Stimulated activated naive CD4-positive, alpha-beta T cell (primary cell): Measurements from ENCODE around the gene SDR42E2.
"Not testable (repeated sequence)": the region's sequence is repeated elsewhere in the genome, so short reads cannot be mapped to it uniquely, and the experiment has no call there.

ENCODE experiments used
- DNase-seq, 6 experiments: peaks; one replicate each; lab custom pipeline; 2025; lab: John Stamatoyannopoulos, UW

Gene SDR42E2

DNA sequence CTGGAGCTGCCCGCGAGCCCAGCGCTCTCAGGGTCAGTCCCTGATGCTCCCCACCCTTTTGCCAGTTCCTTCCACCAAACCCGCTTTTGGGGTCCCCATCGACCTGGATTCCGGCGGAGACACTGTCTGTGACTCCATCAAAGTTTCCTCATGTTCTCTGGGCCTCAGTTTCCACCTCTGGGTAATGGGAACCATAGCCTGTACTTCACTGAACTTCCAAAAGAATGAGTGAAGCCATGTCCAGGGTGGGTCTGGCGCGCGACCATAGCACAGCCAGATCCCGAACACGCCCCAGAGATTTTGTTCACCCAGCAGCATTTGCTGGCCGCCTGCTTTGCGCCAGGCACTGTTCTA lies 327 bp downstream of the SDR42E2 start:
- DNase-seq = no peak

DNA sequence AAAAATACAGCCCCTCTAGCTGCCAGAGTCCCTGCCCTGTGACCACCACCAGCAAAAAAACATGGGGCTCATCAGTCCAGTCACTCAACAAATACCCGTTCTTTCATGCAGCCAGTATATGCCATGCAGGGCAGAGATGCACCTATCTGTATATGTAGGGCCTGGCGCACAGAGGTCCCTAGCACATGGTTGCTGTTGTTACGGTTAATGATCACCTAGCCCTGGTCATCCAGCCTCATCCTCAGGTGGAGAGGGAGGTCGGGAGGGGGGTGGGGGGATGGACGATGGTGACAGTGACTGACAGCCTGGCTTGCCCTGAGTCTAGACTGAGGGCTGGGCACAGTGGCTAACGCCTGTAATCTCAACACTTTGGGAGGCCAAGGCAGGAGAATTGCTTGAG lies 1.5 kb downstream of the SDR42E2 start:
- DNase-seq = no peak

DNA sequence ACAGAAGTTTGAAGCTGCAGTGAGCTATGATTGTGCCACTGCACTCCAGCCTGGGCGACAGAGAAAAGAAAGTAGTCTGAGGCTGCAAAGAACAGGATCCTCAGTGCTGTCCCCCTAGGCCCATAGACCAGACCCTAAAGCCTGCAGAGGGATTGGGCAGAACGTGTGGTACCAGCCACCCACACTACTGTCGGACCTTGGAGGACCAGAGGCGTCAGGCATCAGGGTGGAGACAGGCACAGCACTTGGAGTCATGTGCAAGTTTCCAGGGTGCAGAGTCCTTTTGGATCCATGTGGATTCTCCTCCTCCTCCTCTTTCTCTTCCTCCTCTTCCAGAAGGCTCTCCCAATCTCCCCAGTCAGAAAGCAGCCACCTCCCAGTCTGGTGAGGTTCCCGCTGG lies 2.2 kb downstream of the SDR42E2 start:
- no peak for DNase-seq

DNA sequence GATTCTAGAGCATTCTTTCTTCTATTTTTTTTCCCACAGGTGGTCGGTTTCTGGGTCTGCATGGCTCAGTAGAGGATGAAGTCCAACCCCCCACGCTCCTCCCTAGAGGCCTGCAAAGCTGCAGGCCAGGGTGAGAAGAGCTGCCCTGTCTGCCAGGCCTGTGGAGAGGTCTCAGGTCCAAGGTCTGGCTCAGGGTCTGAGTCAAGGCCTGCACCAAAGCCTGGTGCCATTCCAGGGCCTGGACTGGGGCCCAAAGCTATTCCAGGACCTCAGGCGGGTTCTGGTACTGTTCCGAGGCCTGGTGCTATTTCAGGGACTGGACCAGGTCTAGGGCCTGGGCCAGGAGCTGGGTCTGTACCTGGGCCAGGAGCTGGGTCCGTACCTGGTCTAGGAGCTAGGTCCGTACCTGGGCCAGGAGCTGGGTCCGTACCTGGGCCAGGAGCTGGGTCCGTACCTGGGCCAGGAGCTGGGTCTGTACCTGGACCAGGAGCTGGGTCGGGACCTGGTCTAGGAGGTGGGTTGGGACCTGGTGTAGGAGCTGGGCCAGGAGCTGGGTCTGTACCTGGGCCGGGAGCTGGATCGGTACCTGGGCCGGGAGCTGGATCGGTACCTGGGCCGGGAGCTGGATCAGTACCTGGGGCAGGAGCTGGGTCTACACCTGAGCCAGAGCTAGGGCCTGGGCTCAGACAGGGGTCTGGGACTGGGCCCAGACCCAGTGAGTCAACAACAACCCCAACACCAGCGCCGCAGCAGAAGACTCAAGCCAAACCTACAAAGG lies 3.4 kb downstream of the SDR42E2 start:
- no peak for DNase-seq

DNA sequence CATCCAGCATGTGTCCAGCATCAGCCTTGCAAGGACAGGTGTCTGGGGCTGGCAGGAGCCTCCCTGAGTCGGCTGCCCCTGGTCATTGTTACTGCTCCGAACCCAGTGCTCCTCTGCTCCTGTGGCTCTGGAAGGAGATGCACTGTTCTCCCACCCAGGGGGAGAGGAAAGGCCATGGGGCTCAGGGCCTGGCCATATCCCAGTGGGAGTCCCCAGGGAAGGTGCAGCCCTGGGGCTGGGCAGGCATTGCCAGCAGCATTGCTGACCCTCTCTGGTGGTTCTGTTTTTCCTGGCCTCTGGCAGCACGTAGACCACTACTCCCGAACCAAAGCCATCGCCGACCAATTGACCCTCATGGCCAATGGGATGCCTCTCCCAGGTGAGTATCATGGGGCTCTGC lies 9.6 kb downstream of the SDR42E2 start:
- no peak for DNase-seq

DNA sequence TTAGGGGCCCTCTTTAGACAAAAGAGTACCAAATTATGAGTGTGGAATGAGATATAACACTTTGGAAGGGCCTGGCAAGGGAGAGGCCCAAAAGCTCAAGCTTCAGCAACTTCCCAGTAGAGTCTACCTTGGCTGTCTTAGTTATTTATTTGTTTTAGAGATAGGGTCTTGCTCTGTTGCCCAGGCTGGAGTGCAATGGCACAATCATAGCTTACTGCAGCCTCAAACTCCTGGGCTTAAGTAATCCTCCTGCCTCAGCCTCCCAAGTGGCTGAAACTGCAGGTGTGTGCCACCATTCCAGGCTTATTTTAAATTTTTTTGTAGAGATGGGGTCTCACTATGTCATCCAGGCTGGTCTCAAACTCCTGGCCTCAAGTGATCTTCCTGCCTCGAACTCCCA lies 10.3 kb downstream of the SDR42E2 start:
- not testable (repeated sequence) for DNase-seq

DNA sequence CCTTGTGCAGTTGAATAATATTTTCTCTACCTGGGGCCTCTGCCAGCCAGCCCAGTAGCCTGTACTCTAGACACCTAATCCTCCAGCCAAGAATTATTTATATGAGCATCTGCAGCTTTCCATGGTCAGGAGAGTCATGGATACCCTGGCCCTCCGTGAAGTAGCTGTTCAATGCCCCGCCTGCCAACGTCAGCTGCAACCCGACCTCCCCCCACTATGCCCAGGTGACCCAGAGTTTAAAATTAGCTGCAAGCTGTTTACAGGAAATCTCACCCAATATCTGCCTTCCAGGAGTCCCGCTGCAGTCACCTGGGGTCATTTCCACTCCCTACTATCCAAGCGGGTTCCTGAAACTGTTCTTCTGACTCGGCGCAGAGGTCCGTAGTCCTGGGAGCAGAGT lies 12.3 kb downstream of the SDR42E2 start:
- DNase-seq = no peak

DNA sequence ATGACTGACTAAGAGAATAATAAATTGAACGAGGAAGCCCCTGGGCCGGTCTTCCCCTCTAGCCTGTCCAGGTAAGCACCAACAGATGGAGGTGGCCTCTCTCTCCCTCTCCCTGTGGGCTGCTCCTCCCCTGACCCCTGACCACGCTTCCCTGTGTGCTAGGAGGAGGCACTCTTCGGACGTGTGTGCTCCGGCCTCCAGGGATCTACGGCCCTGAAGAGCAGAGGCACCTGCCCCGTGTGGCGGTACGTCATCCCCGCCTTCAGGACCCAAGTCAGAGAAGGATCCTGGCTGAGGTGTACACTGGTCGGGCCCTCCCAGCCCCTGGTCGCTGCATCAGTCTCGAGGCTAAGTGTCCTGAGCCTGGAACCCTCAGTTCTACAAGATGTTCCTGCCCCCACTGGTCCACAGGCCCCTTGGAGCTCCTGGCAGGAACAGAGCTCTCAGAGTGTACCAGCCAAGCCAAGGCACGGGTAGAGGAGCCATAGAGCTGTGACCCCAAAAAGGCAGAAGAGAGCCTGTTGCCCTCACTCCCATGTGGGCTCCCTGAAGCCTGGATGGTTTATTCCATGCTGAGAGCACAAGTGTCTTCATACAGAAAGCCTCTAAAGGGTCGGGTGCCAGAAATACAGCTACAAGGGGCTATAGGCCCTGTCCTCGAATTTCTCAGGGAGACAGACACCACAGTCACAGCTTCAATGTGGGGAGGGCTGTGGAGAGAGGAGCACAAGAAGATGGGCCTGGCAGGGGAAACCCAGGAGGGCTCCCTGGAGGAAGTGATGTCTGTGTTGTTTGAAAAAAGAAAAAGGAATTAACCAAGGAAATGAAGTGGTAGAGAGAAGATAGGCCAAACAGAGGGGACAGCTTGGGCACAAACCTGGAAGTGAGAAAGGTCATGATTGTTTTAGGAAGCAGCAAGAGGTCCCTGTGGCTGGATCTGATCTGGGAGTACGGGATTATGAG lies 15.9 kb downstream of the SDR42E2 start:
- DNase-seq = no peak

DNA sequence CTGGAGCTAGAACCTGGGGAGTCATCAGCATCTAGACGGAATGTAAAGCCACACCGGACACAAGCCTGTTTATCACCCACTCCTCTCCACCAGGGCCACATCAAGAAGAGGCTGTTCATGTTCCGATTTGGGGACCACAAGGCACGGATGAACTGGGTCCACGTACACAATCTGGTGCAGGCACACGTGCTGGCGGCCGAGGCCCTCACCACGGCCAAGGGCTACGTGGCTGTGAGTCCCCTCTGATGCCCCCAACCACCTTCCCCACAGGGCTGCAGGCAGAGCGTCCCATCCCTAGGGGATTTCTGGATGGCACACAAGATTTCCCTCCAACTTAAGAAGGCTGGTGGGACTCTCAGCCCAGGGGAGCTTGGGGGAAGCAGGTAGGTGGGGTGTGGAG lies 19.1 kb downstream of the SDR42E2 start:
- DNase-seq = no peak

DNA sequence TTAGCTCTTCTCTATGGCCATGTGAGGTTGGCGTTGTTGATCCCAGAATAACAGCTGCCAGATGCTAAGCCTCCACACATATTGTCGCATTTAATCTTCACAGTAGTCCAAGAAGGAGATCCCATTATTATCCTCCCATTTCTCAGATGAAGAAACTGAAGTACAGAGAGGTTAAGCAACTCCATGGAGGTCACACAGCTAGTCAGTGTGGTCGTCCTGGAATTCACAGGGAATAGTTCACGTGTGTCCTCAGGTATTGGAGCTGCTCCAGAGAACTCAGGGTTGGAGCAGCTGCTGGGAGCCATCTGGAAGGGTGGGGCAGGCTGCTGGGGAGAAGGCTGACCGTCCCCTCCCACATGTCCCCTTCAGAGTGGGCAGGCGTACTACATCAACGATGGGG lies 19.5 kb downstream of the SDR42E2 start:
- DNase-seq = no peak

DNA sequence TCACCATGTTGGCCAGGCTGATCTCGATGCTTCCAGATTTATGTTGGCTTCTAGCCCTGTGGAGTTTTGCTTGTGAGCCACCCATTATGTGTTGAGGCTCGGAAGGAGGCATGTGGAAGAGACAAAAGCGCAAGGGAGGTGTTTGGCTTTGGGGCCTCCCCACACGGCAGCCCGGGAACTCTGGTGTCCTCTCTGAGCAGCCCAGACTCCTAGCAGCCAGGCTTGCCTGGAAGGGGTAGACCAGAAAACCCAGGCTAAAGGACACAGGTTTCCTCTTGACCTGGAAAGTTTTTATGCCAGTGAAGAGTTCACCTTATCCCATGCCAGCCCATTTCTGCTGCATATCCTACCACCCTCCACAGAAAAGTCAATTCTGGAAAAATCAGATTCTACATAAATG lies 21.0 kb downstream of the SDR42E2 start:
- no peak for DNase-seq

DNA sequence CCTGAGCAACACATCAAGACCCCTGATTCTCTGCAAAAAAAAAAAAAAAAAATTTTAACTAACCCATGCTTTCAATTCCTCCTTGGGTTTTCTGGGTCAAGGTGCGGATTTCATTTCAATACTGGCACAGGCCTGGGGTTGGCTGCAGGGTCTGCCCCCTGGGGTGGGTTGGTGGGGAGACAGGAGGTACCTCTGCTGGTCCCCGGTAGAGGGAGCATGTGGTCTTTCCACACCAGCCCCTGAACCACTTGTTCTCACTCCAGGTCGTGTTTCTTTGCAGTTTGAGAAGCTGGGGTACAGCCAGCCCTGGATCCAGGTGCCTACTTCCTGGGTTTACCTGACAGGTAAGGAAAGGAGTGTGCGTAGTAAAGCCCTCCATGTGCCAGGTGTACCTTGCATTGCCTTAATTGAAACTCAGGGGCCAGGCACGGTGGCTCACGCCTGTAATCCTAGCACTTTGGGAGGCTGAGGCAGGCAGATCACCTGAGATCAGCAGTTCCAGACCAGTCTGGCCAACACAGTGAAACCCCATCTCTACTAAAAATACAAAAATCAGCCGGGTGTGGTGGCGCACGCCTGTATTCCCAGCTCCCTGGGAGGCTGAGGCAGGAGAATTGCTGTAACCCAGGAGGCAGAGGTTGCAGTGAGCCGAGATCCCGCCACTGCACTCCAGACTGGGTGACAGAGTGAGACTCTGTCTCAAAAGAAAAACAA lies 21.8 kb downstream of the SDR42E2 start:
- peak in 3 of 6 experiments; percentile 4 to 16 (median 14) for DNase-seq

DNA sequence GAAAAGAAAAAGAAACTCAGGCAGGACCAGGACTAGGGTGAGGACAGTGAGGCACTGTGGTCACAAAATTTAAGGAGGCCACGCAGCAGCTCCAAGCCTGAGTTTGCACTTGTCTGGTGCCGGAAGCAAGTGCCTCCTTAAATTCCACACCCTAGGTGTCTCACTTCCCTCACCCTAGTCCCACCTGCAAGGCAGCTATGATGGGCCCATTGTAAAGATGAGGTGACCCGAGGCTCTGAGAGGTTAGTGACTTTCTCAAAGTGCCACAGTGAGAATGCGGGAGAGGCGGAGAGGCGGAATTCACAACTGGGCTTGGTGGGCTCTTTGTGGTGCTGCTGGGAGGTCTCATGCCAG lies 22.3 kb downstream of the SDR42E2 start:
- DNase-seq = no peak

DNA sequence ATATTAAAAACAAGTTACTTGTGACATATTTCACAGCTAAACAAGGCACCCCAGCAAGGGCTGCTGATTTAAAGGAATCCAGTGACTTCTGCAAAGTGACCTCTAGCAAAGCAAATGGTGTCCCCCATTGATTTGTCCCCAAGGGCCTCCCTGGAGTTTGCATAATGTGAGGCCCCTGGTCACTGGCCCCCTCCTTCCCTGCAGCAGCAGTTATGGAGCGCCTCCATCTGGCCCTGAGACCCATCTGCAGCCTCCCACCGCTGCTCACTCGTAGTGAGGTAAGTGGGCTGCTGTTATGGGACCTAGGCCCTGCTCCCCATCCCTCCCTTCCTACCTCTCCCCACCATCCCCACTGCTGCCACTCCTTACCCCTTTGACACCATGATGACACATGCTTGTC lies 24.2 kb downstream of the SDR42E2 start:
- DNase-seq = no peak

DNA sequence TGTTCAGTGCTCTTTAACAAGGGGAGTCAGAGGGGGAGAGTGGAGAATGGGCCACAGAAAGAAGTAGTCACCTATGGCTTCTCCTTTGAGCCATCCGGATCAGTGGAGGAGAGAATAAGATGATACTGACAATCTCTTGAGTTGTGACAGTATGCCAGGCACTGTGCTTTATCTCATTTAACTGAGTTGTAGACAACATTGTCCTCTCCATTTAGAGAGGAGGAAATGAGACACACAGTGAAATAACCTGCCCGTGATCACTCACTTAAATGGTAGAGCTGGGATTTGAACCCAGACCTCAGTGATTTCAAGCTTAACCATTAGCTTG lies 25.9 kb downstream of the SDR42E2 start:
- DNase-seq = no peak

DNA sequence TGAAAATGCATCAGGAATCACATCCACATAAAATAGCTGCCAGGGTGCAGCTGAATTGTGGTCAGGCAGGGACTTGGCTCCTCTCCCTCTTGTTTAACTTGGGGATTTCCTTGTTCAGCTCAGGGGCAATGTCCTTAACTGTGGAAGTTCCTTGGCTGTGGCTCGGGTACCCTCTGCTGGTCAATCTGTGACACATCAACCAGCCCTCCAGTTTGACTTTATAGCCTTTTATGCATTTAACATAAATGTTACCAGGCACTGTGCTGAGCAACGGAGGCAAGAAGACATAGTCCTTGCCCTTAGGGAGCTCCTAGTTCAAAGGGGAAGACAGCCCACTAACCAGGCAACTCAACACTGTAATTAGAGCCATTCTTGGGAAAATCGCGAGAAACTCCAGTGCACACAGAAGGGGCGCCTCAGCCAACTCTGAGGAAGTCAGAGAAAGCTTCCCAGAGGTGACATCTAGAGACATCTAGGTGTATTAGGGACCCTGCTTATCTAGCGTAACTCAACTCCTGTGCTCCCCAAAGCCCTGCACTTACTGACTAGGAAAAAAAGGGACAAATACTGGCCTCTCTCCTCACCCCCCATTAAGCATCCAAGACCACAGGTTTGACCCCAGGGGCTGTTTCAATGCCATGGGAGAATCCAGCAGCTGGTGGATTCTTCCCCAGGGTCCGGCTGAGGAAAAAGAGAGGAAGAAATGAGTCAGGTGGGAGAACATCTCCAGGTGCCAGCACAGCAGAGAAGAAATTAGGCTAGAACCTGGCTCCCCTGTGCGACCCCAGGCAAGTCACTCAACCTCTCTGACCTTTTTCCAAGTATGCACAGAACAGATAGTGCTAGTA lies 26.5 kb downstream of the SDR42E2 start:
- peak; percentile 21 to 76 (median 64) for DNase-seq

DNA sequence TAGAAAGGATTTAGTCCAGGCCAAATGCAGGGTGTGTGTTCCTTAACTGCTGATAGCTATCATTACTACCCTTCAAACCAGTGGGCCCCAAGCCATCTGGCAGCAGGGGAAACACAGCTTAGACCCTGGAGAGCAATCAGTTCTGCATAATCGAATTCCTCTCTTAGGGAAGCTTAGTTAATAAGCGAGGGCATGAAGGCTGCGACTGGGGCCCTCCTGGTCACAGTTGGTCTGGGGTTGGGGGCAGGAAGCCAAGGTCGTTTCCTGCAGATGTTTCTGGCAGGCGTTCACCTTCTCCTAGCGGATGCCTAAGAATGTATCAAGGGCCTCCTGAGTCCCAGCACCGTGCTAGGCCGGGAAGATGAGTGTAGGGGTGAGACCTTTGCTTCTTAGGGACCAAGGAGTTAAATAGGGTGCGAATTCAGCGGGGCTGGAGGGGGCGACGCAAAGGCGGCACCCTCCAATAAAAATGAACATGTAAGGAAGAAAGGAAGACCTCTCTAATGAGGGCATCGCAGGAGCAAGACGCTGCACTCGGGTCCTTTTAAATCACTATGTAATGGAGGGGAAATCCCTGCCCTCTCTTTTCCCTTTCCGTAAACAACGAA lies 27.3 kb downstream of the SDR42E2 start:
- peak in 1 of 6 experiments; percentile 45 for DNase-seq

DNA sequence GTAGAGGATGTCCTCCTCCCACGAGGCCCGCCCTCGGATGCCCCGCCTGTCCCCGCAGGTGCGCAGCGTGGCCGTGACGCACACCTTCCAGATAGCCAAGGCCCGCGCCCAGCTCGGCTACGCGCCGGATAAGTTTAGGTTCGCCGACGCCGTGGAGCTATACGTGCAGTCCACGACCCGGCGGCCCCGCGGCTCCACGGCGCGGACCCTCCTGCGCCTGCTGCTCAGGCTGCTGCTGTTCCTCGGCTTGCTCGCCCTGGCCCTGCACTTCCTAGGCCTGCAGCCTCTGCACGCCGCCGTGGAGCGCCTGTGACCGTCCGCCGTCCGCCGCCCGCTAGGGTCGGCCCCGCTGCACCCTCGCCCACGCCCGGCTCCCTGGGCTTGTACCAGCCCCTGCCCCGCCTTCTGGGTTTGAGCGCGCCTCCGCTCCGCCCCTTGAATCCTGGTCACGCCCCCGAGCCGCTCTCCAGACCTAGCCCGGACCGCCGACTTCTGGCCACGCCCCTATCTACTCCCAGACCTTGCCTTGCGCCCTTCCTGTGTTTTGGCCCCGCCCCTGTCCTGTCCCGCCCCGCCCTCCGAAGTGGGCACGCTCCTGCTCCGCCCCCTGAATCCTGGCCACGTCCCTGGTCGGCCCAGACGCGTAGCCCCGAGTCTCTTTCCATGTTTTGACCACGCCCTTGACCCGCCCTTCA lies 27.9 kb downstream of the SDR42E2 start:
- peak; percentile 93 to 100 (median 96) for DNase-seq

DNA sequence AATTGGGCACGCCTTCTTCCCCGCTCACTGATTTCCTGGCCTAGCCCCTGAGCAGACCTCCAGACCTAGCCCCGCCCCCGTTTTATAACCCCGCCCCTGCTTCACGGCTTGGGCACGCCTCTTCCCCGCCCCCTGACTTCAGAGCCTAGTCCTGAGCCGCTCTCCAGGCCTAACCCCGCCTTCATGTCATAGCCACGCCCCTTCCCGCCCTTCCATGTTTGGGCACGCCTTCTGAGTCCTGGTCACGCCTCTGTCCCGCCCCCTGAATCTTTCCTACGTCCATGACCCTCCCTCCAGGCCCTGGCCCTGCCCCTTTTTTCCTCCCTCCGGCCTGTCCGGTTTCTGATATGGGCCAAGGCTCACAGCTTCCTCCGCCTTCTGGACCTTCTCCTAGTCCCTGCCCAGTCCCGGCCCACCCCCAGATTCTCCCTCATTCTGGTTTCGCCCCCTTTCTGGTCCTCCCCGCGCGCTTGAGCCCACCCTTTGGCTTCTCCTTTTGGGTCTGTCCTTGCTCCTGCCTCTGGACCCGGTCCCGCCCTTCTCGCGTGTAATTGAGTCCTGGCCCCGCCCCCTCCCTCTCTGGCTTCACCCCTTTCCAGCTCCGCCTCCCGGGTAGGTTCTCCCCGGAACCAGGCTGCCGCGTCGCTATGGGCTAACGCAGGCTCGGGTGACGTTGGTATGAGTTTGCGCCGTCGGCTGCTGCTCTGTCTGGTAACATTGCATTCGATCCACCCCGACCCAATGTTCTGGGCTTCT lies 28.6 kb downstream of the SDR42E2 start:
- DNase-seq = peak; percentile 98 to 100 (median 99)
